HG02852 (cell line): ENCODE measurements around the gene ZNF562.

ENCODE experiments used
- ATAC-seq: cut with Tn5 transposase; IDR thresholded peaks from one replicate; pipeline ENCODE4 v1.9.1; 2021; ENCODE audit warnings: mild to moderate bottlenecking, moderate library complexity; ENCODE audit not compliant: unreplicated experiment

Gene ZNF562

GRCh38 chr19:9645472-9645871 is 29.4 kb downstream of the ZNF562 start:
- no peak for ATAC-seq

GRCh38 chr19:9644472-9644871 is 30.4 kb downstream of the ZNF562 start:
- ATAC-seq = no peak

- ATAC-seq = no peak
Measured at GRCh38 chr19:9641810-9642209, 33.1 kb downstream of the ZNF562 start.

GRCh38 chr19:9640956-9641355 is 33.9 kb downstream of the ZNF562 start:
- ATAC-seq = no peak

GRCh38 chr19:9636018-9636417 is 38.9 kb downstream of the ZNF562 start:
- ATAC-seq = no peak

- ATAC-seq = no peak
Measured at GRCh38 chr19:9627856-9628255, 47.0 kb downstream of the ZNF562 start.

GRCh38 chr19:9622531-9622930 is 52.4 kb downstream of the ZNF562 start:
- no peak for ATAC-seq

GRCh38 chr19:9621156-9622037 is 53.5 kb downstream of the ZNF562 start, which contains the start of gene ZNF561:
Gene ZNF561, minus strand, starts transcription at chr19:9621232. Its CDS starts 1,776 bp downstream, at chr19:9619456.
- peak; percentile 74 for ATAC-seq

GRCh38 chr19:9620842-9621155 is 54.1 kb downstream of the ZNF562 start:
- peak; percentile 33 for ATAC-seq

- ATAC-seq = no peak
Measured at GRCh38 chr19:9615844-9616243, 59.1 kb downstream of the ZNF562 start.

GRCh38 chr19:9610484-9611113 is 64.3 kb downstream of the ZNF562 start:
- ATAC-seq = no peak

GRCh38 chr19:9608912-9609311 is 66.0 kb downstream of the ZNF562 start:
- ATAC-seq = no peak

- ATAC-seq = no peak
Measured at GRCh38 chr19:9597027-9597426, 77.9 kb downstream of the ZNF562 start.
